Measurements from ENCODE around the gene SETD4. TPM values are rescaled to one million over a fixed set of nuclear protein-coding genes. Genes with fewer than 3 reads are reported as not detected.
A peak's percentile ranks its signal among the peaks of the same experiment; 100 is the strongest.

Gene SETD4
- total and polyA plus RNA-seq, 12 donors: 6.7 to 13.1 (median 10.7) TPM

DNA sequence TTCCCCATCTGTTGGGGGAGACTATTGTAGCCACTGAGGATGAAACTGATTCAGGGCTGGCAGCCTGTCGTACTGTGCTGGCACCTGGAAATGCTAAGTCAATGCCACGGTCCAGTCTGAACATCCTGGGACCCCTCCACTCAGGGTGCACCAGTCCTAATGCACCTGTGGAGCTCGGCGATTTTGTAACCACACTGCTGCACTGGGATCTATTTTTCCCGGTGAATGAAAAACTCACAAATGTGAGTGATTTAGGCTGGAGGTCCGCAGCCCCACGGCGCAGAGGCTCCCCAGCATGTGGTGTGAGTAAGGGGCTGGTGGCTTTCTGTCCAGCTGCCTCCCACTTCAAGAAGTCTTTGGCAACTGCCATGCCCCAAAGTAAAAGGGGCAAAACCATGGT is 35.5 kb downstream of the SETD4 start:
- 94 to 96% methylated on average over 8 of the region's 8 CpGs for WGBS, 2 donors
- ATAC-seq (no peak), DNase-seq (no peak)
- no peak overlapping the region for H3K4me3 ChIP-seq
- intact Hi-C loops (cut with DNase I): loop anchor here in 9 of 10 donors (5.0 to 10.0 kb wide), 8 partner anchors 137 to 1332 kb away; no protein-coding TSS in a partner anchor
- no peaks in the 10 kb centered on the region for H3K27me3 ChIP-seq
- no peaks in the 10 kb centered on the region for H3K9me3 ChIP-seq
- TF ChIP-seq CTCF (IDR thresholded peaks at IDR 0.05): no peak
- H3K4me1 ChIP-seq: peaks cover 0 to 12% (median 0%) of the 10 kb centered on the region in 9 donors
- no peak overlapping the region for H3K27ac ChIP-seq
- no peaks in the 10 kb centered on the region for H3K36me3 ChIP-seq

DNA sequence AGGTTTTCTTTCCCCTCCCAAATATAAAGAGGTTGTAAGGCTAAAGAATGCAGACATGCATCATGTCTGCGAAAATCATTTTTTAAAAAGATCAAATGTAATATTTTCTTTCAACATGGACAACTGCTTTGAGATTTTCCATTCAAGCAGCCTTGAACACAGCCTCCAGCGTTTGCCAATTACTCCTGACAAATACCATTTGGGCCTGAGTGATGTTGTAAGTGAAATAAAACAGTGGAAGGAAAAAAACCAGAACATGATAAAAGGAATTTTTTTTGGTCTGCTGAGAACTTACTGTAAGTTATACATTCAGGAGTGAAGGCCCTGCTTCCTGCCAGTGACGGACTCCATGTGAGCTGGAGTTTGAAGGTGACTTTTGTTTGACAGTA is 37.2 kb downstream of the SETD4 start:
- intact Hi-C loops (cut with DNase I): loop anchor here in 4 of 10 donors (10.0 kb wide), 3 partner anchors 178 to 1328 kb away; no protein-coding TSS in a partner anchor
- no peak for TF ChIP-seq CTCF (IDR thresholded peaks at IDR 0.05)
- no peak for DNase-seq
- Histone ChIP-seq H3K27ac (peak overlapping the region in 1 of 10 donors; percentile 44), H3K27me3 (no peaks in the 10 kb centered on the region), H3K4me3 (no peak overlapping the region), H3K4me1 (peaks cover 0 to 9% (median 0%) of the 10 kb centered on the region in 9 donors), H3K36me3 (no peaks in the 10 kb centered on the region), H3K9me3 (no peaks in the 10 kb centered on the region)
- WGBS, 2 donors: 49 to 51% methylated on average over 3 of the region's 3 CpGs
- no peak for ATAC-seq

GRCh38 chr21:36022427-36023091 is 37.8 kb downstream of the SETD4 start:
- no peak overlapping the region for H3K27ac ChIP-seq
- no peaks in the 10 kb centered on the region for H3K9me3 ChIP-seq
- intact Hi-C loops (cut with DNase I): loop anchor here in 4 of 10 donors (10.0 kb wide), 3 partner anchors 178 to 1328 kb away; no protein-coding TSS in a partner anchor
- H3K4me1 ChIP-seq: peaks cover 0 to 4% (median 0%) of the 10 kb centered on the region in 9 donors
- TF ChIP-seq CTCF (IDR thresholded peaks at IDR 0.05): no peak
- no peak for ATAC-seq
- no peak for DNase-seq
- H3K27me3 ChIP-seq: peaks cover 0 to 4% (median 0%) of the 10 kb centered on the region in 7 donors
- 55 to 64% methylated on average over 6 of the region's 6 CpGs for WGBS, 2 donors
- no peak overlapping the region for H3K4me3 ChIP-seq
- H3K36me3 ChIP-seq: no peaks in the 10 kb centered on the region

DNA sequence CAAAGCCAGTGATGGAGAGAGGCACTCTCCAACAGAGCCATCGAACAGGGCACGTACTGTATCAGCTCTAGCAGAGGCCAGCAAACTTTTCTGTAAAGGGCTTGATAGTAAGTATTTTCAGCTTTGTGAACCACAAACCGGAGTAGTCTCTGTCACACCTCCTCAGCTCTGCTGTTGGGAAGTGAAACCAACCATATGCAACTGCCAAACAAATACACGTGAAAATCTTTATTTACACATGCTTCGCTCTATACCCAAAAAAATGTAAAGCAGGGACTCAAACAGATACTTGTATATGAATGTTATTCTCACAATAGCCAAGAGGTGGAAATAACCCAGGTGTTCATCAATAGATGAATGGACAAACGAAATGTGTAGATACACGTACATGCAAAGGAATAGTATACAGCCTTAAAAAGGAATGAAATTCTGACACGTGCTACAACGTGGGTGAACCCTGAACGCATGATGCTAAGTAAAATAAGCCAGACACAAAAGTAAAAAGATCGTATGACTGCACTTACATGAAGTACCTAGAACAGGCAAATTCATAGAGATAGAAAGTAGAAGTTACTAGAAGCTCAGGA is 39.0 kb downstream of the SETD4 start:
- ATAC-seq: no peak
- Histone ChIP-seq H3K9me3 (no peaks in the 10 kb centered on the region), H3K27ac (no peak overlapping the region), H3K4me3 (no peak overlapping the region), H3K27me3 (peaks cover 0 to 6% (median 0%) of the 10 kb centered on the region in 7 donors), H3K36me3 (no peaks in the 10 kb centered on the region), H3K4me1 (peaks cover 0 to 4% (median 0%) of the 10 kb centered on the region in 9 donors)
- intact Hi-C loops (cut with DNase I): loop anchor here in 4 of 10 donors (10.0 kb wide), 3 partner anchors 177 to 1327 kb away; no protein-coding TSS in a partner anchor
- no peak for DNase-seq
- 94 to 95% methylated on average over 11 of the region's 11 CpGs for WGBS, 2 donors
- no peak for TF ChIP-seq CTCF (IDR thresholded peaks at IDR 0.05)

Data from heart right ventricle (tissue), 16 donors.